Right hindlimb (tissue), 1 donor: ENCODE results near the gene CYYR1.
A peak's percentile ranks its signal among the peaks of the same experiment; 100 is the strongest.

Experiments
- DNase-seq: peaks from one replicate; pipeline ENCODE4 v3.0.0-alpha.2; 2018

The CYYR1 gene

DNA sequence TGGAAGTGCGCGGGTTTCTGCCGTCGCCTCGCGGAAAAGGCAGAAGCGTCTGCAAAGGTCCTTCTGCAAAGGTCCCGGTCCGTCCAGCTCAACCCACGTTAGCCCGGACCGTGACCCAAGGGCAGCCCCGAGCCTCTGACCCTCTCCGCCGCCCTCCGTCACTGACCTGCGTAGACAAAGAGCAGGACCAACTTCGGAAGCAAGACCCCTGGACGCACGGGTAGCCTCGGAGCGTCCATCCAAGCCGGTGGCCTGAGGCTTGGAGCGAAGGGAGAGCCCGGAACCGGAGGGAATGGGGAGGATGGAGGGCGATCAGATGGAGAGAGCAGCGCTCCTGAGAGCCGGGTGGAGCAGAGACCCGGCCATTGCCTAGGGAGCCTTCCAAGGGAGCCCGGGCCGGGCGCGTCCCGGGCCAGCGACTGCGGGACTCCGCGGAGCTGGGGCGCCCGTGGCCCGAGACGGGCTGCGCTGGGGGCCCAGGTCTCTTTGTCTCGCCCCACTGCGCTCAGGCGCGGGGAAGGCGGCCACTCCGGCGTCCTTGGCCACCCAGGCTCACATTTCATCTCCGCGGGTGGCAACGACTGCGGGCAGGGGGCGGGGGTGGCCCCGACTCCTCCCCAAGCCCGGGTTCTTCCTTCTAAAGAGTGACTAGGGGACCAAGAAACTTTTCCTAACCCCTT lies at the start of gene CYYR1:
CYYR1 (minus strand) TSS at position 585 of the 680 bp plus-strand sequence; CDS start at position 239, 346 bp downstream.
- DNase-seq, result peak; percentile 54

DNA sequence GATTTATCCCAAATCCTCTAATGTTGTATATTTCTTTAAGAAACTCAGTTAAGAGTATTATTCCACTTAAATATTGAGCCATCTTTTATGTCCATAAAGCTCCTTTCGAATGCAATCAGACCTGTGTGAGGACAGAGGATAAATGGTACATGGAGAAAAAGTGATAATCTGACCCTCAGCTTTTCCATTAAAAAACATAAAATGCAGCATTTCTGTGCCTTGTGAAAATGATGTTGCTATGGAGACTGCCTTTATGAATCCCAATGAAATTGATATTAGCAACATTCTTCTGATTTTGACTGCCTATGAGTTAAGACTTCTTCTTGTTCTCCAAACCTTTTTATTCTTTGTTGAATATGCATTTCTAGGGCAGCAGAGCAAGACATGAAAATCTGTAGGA lies 44.1 kb upstream of the CYYR1 start:
- DNase-seq, result no peak

DNA sequence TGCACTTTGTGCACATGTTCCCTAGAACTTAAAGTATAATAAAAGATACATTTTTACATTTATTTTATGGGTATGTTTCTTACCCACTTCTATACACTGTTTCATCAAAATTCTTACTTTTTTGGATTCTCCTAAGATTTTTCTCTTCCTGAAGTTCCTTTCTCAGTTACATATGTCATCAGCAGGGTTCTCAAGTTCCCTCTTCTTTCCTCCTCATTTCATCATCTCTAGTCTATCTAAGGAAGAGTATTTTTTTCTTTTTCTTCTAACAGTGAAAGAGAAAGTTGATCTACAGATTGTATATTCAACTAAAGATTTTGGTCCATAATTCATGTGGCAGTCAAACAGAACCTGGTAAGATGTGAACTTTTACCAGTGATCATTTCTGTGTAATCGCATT lies 41.2 kb upstream of the CYYR1 start:
- DNase-seq, result no peak

DNA sequence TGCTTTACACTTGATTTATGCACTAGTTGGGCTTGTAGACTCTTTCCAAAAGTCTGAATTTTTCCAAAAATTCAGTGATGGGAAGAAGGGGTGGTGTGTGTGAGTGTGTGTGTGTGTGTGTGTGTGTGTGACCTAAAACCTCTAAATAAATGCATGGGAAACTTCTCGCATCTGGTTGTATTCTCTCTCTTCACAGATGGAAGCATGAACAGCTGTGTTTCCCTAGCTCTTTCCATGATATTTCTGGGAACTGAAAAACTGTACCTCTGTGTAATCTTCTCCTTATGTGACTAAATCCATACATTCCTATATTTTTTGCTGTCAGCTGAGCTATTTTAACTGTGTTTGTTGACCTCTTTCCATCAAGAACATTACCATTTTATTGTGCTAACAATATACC lies 26.2 kb upstream of the CYYR1 start:
- DNase-seq, result peak; percentile 29

DNA sequence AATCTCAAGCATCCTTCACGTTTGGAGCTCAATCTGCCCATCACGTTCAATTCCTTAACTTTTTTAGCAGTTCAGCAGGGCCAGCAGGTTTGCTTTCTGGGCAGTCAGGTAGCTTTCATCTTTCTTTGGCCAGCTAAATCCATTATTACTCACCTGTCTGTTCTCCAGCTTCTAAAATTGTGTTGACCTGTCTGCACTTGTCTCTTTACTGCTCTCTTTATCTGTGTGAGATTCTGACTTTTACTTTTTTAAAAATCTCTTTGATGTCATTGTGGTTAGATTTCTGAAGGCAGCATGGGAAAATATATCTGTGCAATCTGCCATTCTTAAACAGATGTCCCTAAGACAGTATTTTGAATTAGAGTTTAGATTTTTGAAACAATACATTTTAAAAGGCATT lies 24.9 kb upstream of the CYYR1 start:
- no peak for DNase-seq

DNA sequence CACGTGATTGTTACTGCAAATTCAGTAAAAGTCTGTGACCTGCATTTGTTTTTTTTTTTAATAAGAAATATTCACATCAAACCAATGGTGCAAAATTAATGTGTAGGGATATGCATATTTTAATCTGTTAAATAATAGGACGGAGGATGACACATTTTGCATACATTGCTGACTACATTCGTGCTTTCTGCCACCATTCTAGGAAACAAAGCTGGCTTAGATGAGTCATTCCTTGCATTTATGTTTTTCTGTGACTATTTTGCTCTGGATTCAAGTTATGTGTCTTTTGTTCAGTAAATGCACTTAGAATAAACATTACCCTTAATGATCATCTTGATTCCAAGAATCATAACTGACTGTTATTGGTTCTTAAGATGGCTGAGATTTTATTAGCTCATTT lies 23.9 kb upstream of the CYYR1 start:
- no peak for DNase-seq

DNA sequence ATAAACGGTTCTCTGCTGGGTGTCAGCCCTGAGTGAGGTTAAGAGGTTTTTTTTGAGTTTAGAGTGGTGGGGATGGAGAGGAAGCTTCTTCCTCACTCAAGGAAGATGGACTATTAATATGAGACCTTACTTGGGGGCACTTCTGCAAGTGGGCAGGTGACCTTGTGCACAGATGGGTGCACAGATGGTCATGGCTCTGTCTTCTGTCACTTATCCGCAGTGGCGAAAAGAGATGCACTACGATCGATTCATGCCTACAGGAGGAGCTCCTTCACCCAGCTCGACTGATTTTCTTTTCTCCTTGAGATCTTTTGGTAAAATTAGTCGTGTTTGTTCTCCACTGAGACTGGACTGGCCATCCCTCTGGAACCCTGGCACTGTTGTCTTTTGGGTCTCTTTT lies 22.9 kb upstream of the CYYR1 start:
- DNase-seq, result no peak

DNA sequence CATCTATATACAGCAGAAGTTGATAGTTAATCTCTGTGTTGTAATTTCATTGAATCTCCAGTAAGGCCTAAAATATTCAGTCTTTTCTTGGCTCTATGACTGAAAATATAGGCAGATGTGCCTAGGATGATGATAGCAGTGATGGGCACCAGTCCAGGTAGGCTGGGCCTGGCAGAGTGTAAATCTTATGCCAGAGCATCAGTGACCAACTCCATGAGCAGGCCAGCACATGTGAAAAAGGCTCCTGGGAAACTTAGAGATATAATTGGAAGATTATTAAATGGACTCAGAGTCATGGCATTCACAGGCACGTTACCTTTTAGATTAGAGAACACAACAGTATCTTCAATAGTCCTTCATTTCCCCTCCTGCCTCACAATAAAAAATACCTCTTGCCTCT lies 20.7 kb upstream of the CYYR1 start:
- DNase-seq, result no peak

DNA sequence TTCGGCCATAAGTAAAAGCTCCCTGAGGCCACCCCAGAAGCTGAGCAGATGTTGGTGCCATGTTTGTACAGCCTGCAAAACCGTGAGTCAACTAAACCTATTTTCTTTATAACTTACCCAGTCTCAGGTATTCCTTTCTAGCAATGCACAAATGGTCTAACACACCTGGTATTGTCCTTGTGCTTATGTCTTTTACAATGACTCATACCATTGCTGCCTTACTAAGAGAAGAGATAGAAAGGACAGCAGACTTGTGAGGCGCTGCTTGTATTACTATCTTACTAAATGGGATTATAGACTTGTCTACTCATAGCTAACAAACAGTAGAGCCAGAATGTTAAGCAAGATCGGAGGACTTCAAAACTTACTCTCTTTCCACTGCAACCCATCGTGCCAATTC lies 18.5 kb upstream of the CYYR1 start:
- no peak for DNase-seq

DNA sequence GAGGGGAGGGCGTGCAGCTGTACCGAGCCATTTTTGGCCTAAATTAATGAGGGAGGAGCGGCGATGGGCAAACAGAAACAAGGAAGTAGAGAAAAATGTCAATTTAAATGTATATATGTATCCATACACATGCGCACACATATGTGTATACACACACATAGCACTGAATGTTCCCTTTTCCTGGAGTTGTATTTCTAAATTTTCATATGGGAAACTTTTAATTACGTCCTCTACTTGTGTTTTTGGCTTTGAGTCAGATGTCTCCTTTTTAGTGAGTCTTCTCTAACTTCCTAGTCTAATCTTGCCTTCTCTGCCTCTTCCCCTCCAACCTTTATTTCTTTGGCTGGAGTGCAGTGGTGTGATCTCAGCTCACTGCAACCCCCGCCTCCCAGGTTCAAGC lies 15.4 kb upstream of the CYYR1 start:
- DNase-seq, result no peak

DNA sequence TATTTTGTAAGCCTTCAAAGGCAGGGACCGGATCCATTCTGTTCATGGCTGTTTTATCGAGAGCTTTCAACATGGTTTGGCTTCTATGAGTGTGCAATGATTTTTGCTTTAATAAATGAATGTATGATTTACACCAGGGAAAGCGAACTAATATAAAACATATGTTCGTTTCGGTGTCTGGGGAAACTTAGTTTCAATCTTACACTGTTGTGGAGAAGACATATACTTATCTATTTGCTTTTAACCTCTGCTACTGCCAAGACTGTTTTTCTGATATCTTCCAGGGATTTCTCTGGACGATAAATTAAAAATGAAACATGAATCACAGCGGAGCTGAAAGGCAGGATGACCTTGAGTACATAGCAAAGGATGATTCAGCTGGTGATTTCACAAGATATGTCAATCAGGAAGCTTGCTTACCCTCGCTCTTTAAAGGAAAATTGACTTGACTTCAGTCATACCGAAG lies 14.7 kb upstream of the CYYR1 start:
- no peak for DNase-seq

DNA sequence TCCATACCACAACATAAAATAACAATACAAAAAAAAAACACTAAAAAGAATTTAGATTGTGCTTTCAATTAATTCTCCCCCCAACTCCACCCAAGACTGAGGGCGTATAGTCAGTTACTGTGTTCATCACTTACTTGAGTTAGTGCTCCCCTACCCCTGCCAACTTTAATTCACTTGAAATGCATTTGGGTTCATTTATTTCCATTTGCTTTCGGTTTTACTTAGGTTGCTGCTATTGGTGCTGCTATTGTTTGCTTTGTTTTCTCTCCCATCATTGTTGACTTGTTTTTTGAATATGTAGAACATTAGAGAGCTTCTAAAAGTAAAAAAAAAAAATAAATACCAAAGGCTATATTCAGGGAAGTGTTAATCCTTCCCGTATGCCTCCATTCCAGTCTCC lies 10.7 kb upstream of the CYYR1 start:
- no peak for DNase-seq

DNA sequence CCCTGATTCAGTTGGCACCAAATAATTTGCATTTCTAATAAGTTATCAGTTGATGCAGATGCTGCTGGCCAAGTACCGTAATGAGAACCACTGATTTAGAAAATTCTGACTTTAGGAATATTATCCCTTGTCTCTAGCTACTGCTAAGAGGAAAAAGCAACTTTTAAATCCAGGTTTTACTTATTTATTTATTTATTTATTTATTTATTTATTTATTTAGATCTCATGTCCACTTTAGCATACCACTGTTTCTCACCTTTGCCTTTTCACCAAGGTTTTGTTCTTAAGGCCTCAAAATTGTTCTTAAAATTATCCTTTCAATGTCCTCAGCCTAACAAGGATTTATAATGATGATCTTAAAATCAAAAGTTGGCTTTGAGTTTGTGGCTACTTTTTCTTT lies 8.7 kb upstream of the CYYR1 start:
- no peak for DNase-seq

DNA sequence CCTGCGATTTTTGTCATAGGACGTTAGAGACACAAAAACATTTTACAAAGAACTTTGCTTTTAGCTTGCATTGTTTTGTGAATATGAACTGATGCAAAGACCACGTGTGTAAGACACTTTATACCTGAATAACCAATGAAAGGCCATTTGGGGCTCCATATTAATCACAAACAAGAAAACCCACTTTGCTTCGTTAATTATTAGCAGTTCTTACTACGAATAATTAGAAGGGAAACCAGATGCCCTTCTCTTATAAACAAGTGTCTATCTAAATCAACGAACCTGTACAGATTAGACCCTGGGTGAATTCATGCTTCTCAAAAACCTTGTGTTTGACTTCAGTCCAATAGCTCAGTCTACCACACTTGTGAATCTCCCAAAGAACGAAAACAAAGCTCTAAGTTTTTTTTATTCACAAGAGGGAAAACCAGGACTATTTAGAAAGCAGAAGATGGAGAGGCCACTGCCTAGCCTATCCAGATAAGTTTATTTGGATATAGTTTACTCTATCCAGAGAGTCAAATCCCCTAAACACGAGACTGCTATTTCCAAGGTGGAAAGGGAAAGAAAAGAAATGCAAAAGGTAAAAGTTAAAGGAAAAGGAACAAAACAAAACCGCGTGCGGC lies 897 bp downstream of the CYYR1 start:
- DNase-seq, result no peak

DNA sequence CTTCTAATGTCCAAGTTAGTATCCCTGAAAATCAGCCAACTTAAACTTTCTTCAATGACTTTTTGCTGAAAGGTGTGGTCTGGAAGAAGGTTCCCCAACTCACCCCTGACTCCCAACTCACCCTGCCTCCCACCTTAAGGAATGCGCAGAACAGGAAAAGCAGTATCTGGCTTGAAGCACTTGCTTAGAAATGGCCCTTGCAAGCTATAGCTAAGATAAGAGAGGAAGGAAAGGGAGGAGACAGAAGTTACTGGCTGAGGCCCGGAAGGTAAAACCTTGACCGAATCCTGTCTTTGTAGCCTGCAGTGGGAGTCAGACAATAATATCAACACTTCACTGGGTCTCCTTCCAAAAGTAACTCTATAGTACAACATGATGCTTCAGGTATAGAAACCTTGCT lies 2.9 kb downstream of the CYYR1 start:
- no peak for DNase-seq

DNA sequence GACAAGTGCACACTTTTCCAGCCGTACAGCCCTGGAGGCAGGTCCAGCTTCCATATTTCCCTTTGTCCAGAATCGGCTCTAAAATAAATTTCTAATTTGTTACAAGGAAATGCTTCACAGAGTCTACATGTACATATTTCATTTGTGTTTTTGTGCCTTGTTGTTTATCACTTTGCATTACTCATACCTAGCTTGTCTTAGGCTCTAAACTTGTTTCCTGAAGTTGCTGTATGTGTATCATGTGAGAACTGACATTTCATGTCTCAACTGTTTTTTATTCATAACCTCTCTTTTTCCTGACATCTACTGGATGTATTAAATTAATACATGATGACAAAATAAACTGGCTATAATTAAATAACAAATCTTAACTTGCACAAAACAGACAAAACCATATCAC lies 7.5 kb downstream of the CYYR1 start:
- DNase-seq, result no peak

DNA sequence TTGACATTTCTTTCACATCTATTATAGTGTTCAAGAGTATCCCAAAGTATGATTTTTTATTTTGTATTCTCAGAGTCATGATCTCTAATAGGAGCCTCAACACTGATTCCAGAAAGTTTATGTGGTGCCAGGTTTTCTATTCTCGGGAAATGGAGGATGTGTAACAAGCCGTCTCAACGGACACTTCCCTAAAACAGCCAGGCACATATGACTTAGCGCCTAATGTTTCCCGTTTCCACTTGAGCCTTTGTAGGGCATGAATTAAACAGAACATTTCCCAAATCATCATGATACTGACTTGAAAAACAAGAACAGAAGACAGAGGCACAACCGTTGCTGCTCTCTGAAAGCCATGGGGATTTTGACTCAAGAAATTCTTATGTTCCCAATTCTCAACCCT lies 8.0 kb downstream of the CYYR1 start:
- no peak for DNase-seq

DNA sequence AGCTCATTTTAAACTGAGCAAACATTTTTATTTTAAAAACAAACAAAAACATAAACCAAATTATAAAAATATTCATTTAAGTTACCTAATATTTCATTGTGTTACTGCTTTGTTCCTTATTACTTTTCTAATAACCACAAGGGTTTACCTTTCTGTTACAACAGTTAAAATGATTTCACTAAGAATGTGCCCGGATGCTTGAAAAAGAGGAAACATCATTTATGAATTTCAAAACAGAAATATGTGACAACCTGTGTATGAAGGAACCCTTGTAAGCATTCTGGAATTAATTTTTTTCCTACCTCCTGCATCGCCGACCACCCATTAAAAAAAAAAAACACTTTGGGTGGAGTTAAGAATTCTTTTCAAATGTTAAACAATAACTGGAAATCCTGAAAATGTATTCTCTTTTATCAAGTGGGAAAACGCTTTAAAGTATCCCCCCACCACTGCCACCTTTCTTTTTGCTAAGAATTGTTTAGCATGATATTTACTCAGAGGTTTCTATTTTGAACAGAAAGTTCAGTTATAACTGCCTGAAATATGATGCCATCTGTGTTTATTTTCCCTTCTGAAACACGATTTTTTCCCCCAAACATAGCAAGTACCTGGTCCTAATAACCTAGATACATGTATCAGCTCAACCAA lies 9.1 kb downstream of the CYYR1 start:
- DNase-seq, result no peak

DNA sequence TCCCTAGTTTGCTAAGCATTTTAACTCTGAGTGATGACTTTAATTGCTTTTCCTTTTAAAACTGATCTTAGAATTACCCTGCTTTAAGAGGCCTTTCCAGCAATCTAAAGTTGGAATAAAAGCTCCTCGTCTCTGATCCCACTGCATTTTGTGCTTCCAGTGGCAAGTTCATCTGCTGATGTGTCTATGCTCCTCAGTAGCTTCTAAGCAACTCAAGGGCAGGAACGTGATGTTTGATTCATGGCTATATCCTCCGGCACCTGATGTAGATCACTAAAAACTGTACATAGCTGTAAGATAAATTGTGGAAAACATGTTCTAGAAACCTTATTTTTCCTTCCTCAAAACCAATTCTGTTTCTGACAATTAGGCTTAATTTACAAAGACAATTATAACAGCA lies 12.5 kb downstream of the CYYR1 start:
- DNase-seq, result no peak

DNA sequence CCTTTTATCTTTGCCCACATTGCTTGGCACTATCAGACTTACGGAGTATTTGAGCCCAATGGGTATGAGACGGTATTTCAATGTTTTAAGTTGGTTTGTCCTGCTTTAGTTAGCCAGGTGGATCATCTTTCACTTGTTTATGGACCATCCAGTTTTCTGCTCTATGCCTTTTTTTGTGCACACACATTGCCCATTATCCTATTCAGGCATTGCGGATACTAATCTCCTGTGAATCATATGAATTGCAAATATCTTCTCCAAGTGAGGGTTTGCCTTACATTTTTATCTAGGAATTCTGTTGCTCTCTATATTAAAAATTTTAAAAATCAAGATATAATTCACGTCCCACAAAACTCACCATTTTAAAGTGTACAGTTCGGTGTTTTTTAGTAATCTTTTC lies 14.0 kb downstream of the CYYR1 start:
- no peak for DNase-seq

DNA sequence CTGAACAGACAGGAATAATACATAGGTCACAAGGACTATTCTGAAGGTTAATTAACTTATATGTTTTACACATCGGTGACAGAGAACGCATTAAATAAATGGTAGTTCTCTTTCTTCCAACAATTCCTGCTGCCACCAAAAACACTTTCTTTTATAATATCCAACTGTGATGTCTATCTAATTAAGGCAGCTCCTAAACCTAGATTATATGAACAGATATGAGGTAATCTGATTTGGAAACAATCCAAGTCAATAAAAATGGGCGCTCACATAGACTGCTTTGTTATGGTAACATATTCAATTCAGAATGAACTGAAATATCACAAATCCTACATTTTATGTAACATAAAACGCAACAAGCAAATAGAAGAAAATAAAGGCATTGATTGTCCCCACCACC lies 16.0 kb downstream of the CYYR1 start:
- no peak for DNase-seq

DNA sequence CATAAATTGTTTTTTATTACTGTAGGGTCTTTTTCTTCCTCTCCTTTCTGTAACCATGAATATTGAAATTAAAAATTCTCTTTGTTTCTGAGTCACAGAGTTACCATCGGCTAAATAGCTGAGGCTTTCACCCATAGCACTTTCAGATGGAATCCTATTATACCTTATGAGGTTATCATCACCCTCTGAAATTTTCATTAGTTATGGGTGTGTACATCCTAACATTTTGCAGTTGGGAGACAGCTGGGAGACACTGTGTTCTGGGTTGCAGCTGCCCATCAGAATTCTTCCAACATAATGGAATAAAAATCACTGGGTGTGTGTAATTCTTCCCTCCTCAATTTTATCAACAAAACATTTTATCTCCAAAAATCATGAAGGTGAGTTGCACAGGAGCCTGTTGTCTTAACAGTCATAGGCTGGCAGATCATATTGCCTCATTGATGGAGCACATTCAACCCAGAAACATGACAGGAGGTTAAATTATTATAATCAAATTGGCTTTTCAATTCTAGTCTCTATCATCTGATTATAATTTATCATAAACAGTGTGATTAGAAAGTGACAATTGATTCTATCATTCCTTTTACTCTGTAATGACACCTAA lies 17.4 kb downstream of the CYYR1 start:
- DNase-seq, result no peak

DNA sequence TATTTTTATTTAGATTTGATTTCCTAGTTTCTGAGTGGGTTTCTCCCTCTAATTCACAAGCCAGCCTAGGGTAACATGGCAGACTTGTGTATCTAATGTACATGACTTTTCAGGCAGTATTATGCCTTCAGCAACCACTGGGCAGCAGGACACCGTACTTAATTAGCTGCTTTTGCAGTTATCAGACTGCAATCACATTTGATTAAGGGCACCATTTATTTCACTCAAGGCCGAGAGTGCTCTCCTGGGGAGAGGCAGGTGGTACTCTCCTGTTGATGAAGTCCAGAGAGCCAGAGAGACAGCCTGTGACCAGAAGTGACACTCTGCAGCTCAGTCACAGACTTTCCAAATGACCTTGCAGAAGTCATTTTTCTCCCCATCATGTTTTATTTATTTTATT lies 18.7 kb downstream of the CYYR1 start:
- DNase-seq, result no peak

DNA sequence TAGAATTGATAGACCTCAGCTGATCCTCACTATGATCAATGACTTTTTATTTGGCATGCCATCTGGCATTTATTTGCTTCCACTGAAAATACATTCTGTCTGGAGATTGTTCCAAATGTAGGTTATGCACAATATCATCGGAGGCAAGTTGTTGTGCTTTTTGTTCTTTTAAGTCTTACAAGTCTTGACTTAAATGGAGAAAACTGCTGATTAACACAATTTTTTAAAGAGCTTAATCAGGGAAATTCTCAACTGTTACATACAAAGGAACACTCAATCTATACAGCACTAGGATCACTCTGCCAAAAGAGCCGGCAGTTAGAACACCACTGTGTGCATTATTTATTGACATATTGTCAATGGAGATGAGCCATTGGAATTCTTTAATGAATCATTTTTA lies 19.2 kb downstream of the CYYR1 start:
- no peak for DNase-seq
